GM12872 (cell line): ENCODE measurements around the gene BAZ1A.

Experiments
- TF ChIP-seq, protein P1 (sequence below): IDR thresholded peaks from 3 replicates; pipeline ENCODE4 v1.5.1; 2011; ENCODE audit warnings: low read depth, mild to moderate bottlenecking, low read length, moderate library complexity; ENCODE audit not compliant: insufficient read depth

BAZ1A gene

DNA sequence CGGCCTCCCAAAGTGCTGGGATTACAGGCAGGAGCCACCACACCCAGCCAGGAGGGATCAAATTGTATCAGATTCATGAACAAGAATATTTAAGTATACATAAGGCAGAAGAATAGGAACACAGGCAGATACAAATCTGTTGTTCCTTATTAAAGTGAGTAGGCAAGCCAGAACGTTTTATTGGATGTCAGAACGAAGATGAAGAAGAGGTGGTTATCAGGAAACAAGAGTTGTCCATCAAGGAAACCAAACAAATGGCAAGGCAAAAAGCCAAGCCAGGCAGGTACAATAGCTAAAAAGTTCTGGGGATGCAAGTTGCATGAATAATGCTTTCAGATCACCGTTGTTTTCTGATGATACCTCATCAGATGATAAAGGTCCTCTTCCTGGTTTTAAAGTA, 31.1 kb upstream of the BAZ1A start:
- TF ChIP-seq, protein P1, sequence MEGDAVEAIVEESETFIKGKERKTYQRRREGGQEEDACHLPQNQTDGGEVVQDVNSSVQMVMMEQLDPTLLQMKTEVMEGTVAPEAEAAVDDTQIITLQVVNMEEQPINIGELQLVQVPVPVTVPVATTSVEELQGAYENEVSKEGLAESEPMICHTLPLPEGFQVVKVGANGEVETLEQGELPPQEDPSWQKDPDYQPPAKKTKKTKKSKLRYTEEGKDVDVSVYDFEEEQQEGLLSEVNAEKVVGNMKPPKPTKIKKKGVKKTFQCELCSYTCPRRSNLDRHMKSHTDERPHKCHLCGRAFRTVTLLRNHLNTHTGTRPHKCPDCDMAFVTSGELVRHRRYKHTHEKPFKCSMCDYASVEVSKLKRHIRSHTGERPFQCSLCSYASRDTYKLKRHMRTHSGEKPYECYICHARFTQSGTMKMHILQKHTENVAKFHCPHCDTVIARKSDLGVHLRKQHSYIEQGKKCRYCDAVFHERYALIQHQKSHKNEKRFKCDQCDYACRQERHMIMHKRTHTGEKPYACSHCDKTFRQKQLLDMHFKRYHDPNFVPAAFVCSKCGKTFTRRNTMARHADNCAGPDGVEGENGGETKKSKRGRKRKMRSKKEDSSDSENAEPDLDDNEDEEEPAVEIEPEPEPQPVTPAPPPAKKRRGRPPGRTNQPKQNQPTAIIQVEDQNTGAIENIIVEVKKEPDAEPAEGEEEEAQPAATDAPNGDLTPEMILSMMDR: no peak

- TF ChIP-seq, protein P1: no peak
These were observed 20.1 kb upstream of the BAZ1A start for GRCh38 chr14:34895277-34895676.

DNA sequence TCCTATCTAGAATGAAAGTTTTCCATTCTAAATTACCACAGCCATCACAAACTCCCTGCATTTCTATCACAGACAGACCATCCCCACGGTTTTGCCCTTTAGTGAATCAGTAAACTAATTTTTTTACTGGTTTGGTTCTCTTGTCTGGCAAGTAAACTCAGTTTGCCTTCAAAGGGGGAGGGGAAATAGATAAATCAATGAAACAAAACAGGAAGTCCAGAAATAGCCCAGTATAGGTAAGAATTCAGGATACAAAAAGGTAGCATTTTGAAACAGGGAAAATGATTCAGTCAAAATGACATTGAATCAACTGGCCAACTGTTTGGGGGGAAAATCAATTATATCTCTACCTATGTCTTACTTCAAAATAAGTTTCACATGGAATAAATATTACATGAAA, 15.8 kb upstream of the BAZ1A start:
- TF ChIP-seq, protein P1: no peak

DNA sequence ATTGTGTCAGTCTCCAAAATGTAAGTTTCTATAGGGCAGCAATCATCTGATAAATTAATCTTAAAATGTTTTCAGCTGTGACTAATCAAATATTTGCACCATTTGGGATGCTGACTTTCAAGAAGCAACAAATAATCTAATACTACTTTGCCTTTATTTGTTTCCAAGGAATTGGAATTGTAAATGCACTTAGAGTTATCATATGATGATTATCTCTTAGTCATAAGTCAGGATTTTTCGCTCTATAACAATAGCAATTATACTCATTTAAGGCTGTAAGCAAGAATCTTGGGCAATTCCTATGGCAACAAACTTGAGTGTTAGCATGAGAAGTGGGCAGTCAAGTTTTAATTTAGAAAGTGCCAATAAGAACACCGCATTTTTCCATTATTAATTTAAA, 13.0 kb upstream of the BAZ1A start:
- TF ChIP-seq, protein P1: no peak

DNA sequence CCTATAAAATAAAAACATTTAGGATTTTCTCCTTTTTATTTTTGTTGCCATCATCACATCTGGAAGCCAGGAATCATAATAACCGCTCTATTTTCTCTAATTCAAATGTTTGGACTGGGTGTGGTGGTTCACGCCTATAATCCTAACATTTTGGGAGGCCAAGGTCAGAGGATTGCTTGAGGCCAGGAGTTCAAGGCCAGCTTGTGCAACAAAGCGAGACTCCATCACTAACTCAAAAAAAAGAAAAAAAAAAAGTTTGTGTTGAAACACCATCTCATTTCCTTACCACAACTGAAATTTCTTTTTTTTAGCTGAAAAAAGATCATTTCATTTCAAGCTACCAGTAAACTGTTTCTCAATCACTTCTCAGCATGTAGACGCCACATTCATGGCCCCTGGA, 8.8 kb upstream of the BAZ1A start:
- TF ChIP-seq, protein P1: no peak

DNA sequence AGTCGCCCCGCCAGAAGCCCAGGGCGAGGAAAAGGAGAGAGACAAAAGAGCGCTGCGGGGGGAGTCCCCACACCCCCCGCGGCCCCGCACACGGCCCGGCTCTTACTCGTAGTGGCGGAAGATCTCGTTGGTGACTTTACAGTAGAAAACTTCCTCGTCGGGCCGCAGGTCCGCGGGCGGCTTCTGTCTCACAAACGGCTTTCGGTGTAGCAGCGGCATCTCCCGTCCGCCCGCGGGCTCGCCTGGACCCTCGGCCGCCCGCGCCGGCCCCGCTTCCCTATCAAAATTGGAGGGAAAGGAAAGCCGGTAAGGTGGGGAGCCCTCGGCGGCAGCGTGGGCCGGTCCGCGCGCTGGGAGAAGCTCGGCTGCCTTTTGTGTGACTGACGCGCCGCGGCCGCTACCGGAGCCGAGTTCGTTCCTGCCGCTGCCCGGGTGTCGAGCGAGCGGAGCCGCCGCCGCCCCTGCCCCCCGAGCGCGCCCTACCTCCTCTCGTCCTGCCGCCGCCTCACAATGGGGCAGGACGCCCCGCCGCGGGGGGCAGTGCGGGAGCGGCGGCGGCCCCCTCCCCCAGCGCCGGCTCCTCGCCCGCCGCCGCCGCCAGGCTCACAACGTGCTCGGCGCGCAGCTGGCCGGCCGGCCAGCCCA, 652 bp downstream of the BAZ1A start:
- TF ChIP-seq, protein P1: 0 out of 3 replicates have a peak, but pooled peaks have one; percentile 1

- TF ChIP-seq, protein P1: 0 out of 3 replicates have a peak, but pooled peaks have one; percentile 2
These were observed 1.4 kb downstream of the BAZ1A start for GRCh38 chr14:34873589-34874385.
